NCI-H82 treated with DMSO at 0.1 percent for 48 hours (cell line): ENCODE results near the gene TNXB.
"Not testable (repeated sequence)": the region's sequence is repeated elsewhere in the genome, so short reads cannot be mapped to it uniquely, and the experiment has no call there.

Source experiments
- DNase-seq: peaks from one replicate; lab custom pipeline; 2025; ENCODE audit not compliant: unreplicated experiment; lab: John Stamatoyannopoulos, UW

The TNXB gene

DNA sequence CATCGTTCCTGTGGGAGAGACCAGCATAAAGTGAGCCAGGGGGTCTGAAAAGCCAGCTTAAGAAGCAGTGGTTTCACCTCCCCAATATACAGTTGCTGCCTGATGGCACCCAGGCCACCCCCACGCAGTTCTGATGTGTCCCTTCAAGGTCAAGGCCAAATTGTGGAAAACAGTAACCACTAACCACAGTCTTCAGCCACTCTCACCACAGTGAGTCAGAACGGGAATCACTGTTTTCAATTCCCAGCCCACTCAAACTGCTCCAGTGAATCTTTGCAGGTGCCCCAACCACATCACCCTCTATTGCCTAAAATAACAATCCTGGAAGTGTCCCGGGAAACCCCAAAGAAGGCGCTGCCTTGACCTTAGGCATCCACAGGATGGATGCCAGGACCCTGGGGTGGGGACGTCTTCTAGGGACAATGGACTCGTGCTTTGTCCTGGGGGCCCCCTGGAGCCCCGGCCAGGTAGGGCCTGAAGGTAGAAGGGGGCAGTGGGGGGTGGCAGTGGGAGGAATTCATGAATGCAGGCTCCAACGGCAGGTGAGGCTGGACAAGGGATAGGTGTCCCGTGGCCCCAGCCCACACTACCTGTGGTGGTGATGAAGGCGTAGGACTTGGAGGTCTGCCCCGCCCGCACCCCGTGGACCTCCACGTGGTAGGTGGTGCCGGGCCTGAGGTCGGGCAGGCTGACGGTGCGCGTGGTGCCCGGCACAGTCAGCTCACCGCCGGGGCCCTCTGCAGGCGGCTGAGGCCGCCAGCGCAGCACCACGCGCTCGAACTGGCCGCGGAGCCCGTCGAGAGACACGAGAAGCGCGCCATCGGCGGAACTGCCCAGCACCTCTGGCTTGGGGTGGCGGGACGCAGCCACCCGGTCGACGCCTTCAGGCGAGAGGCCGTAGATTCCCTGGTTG, 22.2 kb downstream of the TNXB start:
- no peak for DNase-seq

- DNase-seq: no peak
These were observed 23.2 kb downstream of the TNXB start for GRCh38 chr6:32085759-32086459.

DNA sequence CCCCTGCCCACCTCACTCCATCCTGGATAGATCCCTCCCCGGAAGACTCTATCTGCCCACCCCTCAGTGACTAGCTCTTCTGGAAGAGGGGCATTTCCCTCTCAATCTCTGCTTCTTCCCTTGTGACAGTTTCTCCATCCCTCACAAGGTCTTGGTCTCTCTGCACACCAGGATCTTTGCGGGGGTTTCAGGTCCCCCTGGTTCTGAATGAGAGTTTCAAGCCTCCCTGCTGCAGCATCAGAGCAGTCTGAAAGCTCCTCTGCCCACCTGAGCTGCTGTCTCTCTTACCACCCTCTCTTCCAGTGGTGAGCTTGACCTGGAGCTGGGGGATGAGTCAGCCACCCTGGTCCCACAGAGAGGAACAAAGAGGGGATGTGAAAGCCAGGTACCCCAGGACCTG, 24.4 kb downstream of the TNXB start:
- DNase-seq: no peak

DNA sequence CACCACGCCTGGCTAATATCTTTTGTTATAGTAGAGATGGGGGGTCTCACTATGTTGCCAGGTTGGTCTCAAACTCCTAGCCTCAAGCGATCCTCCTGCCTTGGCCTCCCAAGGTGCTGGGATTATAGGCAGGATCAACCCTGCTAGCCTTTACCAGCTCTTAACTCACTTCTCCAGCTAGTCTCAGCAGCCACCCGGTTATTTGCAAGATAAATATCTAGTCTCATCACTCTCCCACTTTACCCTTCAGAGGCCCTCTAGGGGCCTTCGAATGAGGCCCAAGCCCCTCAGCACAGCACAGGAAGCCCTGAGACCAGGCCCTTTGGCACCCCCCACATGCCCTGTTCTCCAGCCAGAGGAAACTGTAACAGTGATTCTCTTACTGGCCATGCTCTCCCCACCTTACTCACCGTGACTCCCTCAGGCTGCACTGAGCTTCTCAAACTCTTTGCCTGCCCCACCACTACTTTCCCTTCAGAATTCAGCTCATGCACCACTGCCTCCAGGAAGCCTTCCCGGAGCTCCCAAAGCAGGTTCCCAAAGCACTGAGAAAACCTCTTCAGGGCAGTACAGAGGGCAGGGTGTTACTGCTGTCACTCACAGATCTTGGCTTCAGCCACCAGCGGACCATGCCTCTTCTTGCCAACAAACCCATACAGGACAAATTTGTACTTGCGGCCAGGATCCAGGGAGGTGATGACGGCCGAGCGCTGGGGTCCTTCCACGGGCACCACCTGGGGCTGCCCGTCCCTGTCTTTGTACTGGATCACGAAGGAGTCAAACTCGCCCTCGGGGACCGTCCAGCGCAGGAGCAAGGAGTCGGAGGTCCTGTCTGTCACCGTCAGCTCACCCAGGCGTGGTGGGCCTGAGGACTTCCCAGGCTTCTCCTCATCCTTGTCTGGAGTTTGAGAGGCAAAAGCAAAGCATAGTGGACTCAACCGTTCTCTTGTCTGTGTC, 25.0 kb downstream of the TNXB start:
- no peak for DNase-seq

GRCh38 chr6:32082935-32083334, 26.2 kb downstream of the TNXB start:
- DNase-seq: no peak

- DNase-seq: no peak
These were observed 26.7 kb downstream of the TNXB start for GRCh38 chr6:32082478-32082877.

DNA sequence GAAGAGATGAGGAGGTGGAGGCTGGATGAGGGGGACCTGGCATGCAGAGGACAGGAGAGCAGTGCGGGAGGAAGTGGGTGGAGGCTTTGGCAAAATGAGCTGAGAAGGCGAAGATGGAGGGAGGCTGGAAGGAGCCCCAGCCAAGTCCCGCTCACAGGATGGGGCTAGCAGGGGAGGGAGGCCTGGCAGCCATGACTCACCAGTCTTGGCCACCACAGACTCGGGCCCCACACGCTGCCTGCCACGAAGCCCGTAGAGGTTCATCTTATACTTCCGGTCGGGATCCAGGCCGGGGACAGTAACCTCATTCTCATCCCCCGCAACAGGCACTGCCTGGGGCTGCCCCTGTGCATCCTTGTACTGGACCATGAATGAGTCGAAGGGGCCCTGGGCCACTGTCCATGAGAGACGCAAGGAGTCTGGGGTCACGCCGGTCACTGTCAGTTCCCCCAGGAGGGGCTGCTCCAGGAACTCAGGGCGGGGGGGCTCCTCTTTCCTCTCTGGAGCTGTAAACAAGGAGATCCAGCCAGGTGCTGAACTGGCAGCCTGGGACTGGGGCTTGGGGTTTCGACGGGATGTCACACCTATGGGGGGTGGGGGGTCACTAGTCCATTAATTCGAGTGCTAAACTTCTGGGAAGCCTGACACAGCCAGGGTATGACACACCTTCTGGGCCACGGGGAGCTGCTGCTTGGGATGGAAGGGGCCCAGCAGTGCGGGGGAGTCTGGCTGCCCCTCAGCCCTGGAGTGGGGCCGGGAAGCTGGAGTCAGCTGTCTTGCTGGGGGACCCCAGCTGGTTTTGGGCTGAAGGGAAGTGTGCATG, 27.8 kb downstream of the TNXB start:
- DNase-seq: no peak

GRCh38 chr6:32079566-32080290, 29.4 kb downstream of the TNXB start:
- no peak for DNase-seq

- DNase-seq: no peak
These were observed 32.8 kb downstream of the TNXB start for GRCh38 chr6:32076321-32076809.

- no peak for DNase-seq
These were observed 33.4 kb downstream of the TNXB start for GRCh38 chr6:32075781-32076180.

DNA sequence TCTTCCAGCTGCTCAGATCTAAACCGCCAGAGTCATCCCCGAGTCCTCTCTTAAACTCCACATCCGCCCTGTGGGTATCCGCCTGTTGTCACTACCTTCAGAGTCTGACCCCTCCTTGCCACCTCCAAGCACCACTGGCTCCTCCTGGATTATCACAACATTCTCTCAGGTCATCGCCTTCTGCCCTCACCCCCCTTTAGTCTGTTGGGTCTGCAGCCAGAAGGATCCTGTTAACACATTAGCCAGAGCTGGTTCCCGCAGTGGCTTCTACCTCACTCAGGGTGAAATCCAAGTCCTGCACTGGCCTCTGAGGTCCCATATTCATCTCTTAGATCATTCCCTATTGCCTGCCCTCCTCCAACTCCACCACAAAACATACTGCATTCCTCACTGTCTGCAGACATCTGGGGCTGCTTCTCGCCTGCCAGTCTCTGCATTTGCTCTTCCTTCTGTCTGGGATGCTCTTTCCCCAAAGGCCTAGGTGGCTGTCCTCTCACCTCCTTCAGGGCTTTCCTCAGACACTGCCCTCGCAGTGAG, 34.1 kb downstream of the TNXB start:
- DNase-seq: no peak

- no peak for DNase-seq
These were observed 35.5 kb downstream of the TNXB start for GRCh38 chr6:32073613-32074012.

DNA sequence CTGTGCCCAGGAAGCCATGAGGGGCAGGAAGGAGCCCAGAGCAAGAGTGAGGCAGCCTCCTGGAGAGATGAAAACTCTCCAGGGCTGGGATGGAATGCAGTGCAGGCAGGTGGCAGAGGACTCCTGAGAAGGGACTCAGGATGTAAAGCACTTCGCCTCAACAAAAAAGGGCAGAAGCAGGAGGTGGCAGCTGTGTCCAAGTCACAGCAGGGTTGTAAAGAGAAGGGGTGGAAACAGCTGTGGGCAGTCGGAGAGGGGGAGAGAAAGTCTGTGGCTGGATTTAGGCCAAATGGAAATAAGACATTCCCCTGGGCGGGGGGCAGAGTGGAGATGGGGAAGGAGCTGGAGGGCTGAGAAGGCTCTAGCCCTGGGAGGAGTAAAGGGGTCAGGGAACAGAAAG, 36.0 kb downstream of the TNXB start:
- no peak for DNase-seq

DNA sequence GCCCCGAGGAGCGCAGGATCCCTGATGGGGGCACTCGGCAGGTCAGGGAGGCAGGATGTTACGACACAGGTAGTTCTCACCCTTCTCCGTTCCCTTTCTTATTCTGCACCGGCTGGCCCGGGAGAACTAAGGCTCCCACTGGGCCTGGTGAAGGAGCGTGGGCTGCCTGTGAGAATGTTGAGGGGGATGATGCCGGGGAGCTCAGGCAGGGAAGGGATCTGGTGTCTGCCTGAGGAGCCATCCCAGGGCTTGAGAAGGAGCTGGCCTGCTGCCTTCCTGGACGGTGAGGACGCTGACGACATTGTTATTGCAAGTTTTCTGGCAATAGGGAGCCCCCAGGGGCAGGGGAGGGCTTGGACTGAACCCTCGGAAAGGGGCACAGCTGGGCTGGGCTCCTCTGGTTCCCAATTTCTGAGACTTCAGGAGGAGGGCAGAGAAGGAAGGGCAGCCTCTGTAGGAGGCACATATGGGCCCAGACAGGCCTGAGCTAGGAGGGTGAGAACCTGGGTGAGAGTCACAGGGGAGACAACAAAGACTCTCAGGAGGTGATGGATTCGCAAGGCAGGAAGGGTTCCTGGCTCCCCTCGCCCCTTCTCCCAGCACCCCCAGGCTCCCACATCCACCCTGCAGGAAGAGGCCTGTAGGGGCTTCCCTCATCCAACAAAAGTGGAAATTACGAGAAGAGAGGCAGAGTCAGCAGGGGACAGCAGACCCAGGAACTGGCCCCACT, 38.2 kb downstream of the TNXB start:
- DNase-seq: no peak

GRCh38 chr6:32069878-32070515, 39.1 kb downstream of the TNXB start:
- no peak for DNase-seq

DNA sequence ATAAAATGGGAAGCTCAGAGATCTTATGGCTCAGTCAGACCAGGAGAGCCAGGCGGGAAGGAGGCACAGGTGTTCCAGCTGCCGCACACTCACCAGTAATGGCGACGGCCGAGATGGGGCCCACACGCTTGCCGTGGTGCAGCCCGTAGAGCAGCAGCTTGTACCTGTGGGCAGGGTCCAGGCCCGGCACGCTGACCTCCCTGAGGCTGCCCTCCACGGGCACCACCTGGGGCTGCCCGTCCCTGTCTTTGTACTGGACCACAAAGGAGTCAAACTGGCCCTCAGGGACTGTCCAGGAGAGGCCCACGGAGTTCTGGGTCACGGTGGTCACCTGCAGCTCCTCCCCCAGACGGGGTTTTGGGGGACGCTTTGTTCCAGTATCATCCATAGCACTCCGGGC, 39.7 kb downstream of the TNXB start:
- DNase-seq: no peak

- no peak for DNase-seq
These were observed 40.3 kb downstream of the TNXB start for GRCh38 chr6:32068867-32069266.

GRCh38 chr6:32068315-32068714, 40.8 kb downstream of the TNXB start:
- DNase-seq: not testable (repeated sequence)
